Midbrain (tissue), 1 donor: ENCODE measurements around the gene HOXC11.

Source experiments
- DNase-seq: peaks from one replicate; lab custom pipeline; 2025; lab: John Stamatoyannopoulos, UW

Gene HOXC11

GRCh38 chr12:54009171-54010052 is 36.5 kb downstream of the HOXC11 start:
- no peak for DNase-seq

DNA sequence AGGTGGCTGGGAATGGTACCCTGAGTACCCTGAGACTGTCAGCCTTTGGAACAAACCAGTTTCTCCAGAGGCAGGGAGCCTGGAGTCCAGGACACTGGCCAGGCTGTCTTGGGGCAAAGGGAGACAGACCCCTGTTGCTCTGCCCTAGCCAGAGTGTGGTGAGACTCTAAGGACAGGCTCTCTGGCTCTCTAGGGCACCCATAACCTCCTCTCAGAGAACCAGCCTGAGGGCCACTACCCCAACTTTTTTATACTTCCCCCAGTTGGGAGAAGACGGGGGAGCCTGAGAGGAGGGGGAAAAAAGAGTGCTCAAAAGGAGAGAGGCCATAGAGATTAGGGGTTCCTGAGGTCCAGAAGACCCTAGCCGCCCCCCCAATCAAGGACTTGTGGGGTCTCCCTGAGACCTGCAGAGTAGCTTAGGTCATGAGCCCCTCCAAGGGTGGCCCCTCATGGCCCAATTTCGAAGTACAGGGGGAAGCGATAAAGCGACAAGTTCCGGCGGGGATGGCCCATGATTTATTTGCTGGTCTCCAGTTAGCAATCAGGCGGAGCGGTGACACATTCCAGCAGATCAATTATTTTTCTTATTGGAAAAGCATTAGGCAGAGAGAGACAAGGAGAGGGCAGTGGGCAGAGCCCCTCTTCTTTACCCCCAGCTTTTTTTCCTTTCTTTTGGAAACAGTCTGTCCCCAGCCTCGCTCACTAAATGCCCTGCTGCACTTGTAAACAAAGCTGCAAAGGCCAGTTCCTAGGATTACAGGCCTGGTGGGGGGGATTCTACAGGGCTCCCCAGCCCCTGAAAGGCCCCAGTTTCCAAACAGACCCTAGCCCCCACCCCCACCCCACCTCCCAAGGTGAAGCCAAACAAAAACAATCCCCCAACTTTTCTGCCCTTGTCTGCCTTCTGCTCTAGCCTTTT is 37.4 kb downstream of the HOXC11 start:
- no peak for DNase-seq

DNA sequence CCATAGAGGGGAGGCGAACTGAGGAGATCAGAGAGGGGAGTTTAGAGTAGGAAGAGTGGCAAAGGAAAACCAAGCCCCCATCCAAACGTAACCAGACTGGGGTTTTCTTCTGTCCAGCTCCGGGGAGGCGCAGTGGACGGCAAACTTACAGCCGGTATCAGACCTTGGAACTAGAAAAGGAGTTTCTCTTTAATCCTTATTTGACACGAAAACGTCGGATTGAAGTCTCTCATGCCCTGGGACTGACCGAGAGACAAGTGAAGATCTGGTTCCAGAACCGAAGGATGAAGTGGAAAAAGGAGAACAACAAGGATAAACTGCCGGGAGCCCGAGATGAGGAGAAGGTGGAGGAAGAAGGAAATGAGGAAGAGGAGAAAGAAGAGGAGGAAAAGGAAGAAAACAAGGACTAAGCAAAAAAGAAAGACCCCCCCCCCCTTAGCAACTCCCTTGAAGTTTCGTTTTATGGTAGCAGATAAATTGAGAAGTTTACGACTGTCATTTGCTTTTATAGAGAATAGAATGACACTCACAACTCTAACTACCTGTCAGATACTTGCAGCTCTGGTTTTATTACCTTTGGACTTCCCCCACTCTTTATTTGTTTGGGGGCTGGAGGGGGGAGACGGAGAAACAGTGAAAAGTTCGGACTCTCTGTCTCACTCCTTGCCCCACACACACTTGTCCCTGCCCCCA is 38.2 kb downstream of the HOXC11 start:
- no peak for DNase-seq

- no peak for DNase-seq
These were observed 39.0 kb downstream of the HOXC11 start for GRCh38 chr12:54011665-54012532.

DNA sequence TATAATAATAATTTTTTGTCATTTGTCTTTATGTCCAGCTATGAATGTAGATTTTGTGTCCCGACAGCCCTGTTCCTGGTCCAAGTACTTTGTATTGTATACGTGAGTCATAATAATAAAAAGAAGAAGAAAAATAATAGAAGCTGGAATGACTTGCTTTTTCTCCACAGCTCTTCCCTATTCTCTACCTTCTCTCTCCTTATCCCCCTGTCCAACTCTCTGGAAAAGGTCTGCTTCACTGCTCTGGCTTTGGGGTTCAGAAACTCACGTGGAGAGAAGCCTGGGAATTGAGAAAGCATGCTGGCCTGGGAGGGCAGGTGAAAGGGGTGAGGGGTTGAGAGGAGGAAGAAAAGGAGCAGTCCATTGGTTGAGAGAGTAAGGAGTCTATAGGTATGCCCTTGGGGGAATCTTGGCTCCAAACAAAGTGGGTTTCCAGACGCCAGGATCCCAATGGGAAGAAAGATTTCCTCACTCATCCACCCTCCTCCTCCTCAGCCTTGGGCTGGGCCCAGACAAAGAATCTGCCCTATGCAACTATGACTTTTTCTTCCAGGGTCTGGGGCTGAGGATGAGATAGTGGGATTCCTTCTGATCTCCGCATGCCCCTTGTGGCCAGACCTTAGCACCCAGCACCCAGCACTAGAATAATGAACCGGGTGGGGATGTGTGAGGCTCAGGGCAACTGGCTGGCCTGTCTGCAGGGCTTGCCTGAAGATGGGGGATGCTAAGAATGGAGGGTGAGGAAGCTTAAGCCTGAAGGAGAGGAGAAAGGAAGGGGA is 39.9 kb downstream of the HOXC11 start:
- DNase-seq, result no peak

DNA sequence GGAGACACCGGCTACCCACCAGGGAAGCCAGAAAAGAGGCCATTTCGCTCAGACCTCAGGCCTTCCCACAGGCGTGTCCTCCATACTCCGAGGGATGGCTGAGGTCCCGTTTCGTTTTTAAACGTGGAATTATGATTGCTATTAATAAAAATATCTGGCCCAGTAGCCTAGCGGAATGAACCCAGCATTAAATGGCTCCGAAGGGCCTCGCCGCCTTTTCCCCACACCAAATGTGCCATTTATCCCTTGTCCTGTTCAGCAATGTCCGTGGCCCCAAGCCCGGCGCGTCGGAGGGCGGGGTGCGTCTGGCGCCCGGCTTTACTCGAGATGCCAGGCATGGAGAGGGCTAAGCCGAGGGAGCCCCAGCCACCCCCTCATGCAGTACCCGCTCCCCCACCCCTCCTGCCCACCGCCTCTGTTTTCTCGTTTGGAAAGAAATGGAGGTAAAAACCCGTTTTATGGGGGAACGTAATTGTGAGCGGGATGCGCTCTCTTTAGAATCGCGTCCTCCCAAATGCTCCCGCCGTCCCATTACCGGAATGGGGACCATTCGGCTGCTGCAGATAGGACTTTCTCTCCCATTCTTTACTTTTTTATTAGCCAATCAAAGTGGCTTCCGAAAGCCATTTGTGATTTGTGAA is 41.6 kb downstream of the HOXC11 start:
- DNase-seq, result no peak

- DNase-seq, result no peak
These were observed 42.3 kb downstream of the HOXC11 start for GRCh38 chr12:54015018-54015931.

DNA sequence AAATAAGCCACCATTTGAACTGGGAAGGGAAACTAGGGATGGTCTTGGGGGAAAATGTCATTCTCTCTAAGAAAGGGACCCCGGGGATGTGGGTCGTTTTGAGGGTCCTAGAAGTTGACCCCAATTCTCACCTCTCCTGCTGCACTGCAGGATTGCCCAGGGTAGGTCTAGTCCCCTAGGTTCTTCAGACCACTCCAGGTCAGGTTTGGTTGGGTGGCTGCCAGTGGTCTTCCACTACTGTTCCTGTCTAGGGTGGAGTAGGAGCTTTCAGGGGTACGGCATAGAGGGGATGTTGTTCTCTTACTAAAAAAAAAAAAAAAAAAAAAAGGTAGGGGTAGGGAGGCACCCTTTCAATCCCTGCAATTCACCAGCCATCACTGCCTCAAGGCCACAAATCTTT is 43.1 kb downstream of the HOXC11 start:
- DNase-seq, result no peak

- no peak for DNase-seq
These were observed 43.6 kb downstream of the HOXC11 start for GRCh38 chr12:54016478-54016964.

GRCh38 chr12:54017027-54017788 is 44.3 kb downstream of the HOXC11 start:
- DNase-seq, result no peak

- peak; percentile 55 for DNase-seq
These were observed 45.0 kb downstream of the HOXC11 start for GRCh38 chr12:54017878-54018467.

GRCh38 chr12:54018468-54018984 is 45.6 kb downstream of the HOXC11 start:
- no peak for DNase-seq

DNA sequence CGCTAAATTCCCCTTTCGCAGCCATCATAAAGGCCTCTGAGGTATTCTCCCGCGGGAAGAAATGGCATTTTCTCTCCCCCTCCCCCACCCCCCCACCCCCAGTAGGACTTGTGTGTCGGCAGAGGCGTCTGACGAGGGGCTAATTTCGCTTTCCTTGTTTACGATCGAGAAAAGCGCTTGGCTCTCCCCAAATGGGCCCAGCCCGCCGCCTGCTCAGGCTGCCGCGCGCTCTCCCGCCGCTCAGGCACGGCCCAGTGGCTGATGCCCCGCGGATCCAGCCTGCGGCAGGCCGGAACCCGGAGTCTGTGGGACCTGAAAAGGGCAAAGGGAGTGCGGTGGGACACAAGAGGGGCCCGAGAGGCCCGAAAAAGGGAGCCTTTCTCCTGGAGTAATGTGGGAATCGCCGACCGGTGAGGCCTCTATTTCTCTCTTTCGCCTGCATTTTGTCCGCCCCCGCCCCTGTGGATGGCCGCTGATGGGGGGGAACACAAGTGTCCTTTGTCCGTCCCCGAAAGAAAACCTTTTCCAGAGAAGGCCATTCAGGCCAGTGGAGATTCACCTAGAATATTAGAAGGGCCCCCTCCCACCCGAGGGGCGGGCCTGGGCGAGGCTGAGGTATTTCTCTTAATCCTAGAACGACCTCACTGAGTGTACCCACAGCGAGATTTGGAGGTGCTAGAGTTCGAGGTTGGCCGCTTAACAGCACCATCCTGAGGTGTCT is 46.3 kb downstream of the HOXC11 start:
- no peak for DNase-seq

GRCh38 chr12:54019924-54020590 is 47.1 kb downstream of the HOXC11 start:
- no peak for DNase-seq

GRCh38 chr12:54020591-54021405 is 47.9 kb downstream of the HOXC11 start:
- DNase-seq, result no peak
